ENCODE measurements around the gene TMEM245.
A peak's percentile ranks its signal among the peaks of the same experiment; 100 is the strongest.

TMEM245 gene

DNA sequence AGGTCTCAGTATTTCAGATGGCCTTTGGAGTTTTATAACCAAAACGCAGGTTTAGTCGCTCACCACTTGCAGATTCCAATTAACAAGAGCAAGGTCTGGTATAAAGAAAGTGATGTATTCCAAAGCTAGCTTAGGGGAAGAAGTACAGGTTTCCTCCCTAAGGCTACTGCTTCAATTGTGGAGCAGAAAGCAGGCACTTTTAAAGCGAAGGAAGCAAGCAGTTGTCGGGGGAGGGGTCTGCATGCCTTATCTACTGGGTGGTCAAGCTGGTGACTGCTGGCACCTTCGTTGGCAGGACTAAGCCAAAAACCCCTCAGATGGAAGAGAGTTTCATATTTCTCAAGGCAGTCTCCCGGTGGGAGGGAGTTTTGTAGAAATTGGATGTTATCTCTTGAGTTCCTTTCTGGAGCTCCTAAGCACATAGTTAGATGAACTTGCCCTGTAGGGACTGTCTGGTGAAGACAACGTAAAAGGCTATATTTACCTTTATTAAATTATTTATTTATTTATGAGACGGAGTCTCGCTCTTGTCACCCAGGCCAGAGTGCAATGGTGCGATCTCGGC is 1.6 kb upstream of the TMEM245 start:
- no peak for DNase-seq (ENCODE audit: low read depth)
- TF ChIP-seq, protein P1, sequence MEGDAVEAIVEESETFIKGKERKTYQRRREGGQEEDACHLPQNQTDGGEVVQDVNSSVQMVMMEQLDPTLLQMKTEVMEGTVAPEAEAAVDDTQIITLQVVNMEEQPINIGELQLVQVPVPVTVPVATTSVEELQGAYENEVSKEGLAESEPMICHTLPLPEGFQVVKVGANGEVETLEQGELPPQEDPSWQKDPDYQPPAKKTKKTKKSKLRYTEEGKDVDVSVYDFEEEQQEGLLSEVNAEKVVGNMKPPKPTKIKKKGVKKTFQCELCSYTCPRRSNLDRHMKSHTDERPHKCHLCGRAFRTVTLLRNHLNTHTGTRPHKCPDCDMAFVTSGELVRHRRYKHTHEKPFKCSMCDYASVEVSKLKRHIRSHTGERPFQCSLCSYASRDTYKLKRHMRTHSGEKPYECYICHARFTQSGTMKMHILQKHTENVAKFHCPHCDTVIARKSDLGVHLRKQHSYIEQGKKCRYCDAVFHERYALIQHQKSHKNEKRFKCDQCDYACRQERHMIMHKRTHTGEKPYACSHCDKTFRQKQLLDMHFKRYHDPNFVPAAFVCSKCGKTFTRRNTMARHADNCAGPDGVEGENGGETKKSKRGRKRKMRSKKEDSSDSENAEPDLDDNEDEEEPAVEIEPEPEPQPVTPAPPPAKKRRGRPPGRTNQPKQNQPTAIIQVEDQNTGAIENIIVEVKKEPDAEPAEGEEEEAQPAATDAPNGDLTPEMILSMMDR (conservative IDR thresholded peaks at IDR 0.05; ENCODE audit: control insufficient read depth, insufficient read depth, low read depth, low read length): no peak

DNA sequence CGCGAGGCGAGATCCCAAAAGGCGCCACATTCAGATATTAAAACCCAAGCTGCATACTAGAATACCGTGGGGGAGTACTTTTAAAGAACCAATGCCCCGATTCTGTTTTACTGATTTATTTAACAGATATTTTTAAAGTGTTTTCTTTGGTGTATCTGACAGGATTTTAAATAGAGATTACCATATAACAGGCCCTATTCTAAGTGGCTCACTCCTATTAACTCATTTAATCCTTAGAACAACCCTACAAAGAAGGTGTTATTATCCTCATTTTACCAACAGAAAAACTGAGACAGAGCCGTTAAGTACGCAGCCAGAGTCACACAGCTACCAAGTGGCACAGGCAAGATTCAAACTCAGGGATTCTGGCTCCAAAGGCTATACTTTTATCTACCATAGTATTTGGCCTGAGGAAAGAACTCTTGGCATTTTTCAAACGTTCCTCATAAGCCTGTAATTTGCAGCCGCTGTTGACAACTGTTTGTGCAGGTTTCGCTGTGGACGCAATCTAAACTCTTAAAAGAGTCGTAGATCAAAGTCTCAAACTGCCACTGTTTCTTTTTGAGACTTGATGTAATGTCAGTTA is 550 bp upstream of the TMEM245 start:
- peak overlapping the region; percentile 34 for H3K4me3 ChIP-seq (ENCODE audit: control insufficient read depth, low read depth, low read length)
- TF ChIP-seq, protein P1 (conservative IDR thresholded peaks at IDR 0.05; ENCODE audit: control insufficient read depth, insufficient read depth, low read depth, low read length): no peak
- DNase-seq (ENCODE audit: low read depth): no peak

More for the DNA sequence above, 1.6 kb upstream of the TMEM245 start:
- H3K4me3 ChIP-seq (ENCODE audit: control insufficient read depth, low read depth, low read length): no peak overlapping the region

DNA sequence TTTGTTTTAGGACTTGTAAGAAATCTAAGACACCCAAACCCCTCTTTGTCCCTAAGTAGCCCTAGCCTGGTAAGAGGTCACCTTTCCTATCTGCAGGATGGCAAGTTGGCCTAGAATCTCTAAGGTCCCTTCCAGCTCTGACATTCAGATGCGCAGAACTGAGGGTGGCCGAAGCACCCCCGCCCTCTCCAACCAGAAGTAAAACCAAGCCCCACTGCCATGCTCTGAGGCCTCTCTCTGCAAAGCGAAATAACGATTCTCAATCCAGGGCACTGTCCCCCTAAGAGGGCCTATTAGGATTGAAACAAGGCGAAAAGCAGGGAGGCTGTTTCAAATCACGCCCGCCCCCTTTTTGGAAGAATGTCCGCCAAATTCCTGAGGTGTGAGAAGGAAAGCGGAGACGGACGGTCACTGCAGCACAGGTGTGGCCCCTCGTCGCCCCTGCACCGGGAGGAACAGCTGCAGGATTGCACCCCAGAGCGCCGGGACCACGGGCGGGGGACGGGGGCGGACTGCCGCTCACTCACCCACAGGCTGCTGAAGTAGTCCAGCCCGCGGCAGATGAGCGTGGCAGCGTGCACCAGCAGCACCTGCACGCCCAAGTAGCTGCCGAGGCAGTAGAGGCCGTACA is 824 bp downstream of the TMEM245 start:
- peak overlapping the region; percentile 82 for H3K4me3 ChIP-seq (ENCODE audit: control insufficient read depth, low read depth, low read length)
- no peak for DNase-seq (ENCODE audit: low read depth)
- TF ChIP-seq, protein P1 (conservative IDR thresholded peaks at IDR 0.05; ENCODE audit: control insufficient read depth, insufficient read depth, low read depth, low read length): no peak

DNA sequence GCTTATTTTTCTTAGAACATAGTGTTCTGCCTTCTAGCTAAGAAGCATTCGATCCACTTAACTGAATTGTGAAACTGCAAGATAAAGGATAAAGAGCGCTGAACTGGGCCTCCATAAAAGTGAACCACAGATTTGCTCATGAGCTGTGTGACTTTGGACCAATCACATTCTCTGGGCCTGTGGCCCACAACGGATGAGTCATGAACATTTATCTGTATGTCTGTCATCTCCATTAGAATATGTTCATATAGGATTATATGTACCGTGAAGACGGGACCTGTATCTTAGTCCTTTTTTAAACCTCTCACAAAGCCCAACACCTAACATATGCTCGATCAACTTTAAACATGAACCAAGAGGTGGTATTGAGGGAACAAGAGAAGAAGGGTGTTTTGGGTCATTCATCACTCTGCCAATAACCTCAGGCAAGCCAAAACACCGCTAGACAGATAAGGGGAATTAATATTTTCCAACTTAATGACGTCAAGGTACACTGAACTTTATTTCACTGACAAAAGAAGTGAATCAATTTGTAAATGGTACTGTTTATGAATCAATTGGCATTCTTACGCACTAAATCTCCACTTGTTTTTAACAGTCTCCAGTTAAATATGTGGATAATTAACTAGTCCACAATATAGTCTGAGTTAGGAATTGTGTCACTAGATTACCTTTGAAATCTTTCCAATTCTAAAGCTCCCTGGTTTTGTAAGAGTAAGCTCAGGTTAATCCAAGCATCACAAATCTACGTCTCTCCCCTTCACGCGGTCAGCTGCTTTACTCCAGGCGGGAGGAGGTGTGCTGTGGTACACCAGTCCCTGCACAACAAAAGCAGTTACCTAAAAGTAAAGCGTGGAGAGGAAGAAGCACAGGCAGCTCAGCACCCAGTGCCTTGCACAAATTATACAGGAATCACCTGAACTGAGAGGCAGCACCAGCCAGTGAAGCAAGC is 1.6 kb downstream of the TMEM245 start:
- TF ChIP-seq, protein P1 (conservative IDR thresholded peaks at IDR 0.05; ENCODE audit: control insufficient read depth, insufficient read depth, low read depth, low read length): no peak
- DNase-seq (ENCODE audit: low read depth): peak; percentile 95
- peak overlapping the region; percentile 82 for H3K4me3 ChIP-seq (ENCODE audit: control insufficient read depth, low read depth, low read length)

DNA sequence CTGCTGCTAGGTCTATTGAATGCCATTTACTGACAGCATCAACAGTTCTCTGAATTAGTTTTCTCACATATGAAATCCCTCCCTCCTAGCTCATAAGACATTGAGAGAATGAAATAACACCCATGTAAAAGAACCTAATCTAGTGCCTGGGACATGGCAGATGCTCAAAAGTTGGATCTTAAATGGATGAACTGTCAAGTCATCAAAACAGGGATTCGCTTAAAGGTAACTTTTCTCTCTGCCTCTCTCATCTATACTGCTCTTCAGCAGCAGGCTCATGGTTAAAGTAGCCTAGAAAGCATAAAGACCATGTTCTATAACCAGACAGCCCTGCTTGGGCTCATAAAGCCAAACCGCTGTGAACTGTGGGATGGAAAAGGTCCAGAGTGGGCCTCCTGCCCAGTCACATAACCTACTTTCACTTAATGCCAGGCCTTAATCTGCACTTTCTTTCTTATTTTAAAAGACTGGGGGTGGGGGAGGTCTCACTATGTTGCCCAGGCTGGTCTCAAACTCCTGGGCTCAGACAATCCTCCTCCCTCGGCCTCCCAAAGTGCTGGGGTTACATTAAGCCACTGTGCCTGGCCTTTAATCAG is 3.7 kb downstream of the TMEM245 start:
- DNase-seq (ENCODE audit: low read depth): peak; percentile 50
- no peak overlapping the region for H3K4me3 ChIP-seq (ENCODE audit: control insufficient read depth, low read depth, low read length)
- TF ChIP-seq, protein P1 (conservative IDR thresholded peaks at IDR 0.05; ENCODE audit: control insufficient read depth, insufficient read depth, low read depth, low read length): no peak

DNA sequence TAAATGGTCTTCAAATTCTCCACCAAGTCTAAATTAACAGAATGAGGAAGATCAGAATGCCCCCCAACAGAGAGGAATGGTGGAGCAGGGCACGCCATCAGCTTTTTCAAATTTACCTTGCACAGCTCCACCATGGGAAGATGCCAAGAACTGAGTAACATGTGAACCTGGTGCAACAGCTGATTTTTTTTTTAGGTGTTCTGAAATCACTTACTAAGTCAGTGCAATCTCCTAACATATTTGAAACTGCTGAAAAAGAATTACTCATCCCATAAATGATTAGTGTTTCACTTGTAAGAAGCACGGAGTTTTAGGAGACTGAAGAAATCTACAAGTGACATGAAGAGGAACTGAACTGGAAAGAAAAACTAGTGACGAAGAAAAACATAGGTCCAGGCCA is 5.1 kb downstream of the TMEM245 start:
- TF ChIP-seq, protein P1 (conservative IDR thresholded peaks at IDR 0.05; ENCODE audit: control insufficient read depth, insufficient read depth, low read depth, low read length): no peak
- peak; percentile 80 for DNase-seq (ENCODE audit: low read depth)

More for the DNA sequence above, 5.1 kb downstream of the TMEM245 start:
- H3K4me3 ChIP-seq (ENCODE audit: control insufficient read depth, low read depth, low read length): no peak overlapping the region

Measured in fibroblast of mammary gland (primary cell).